GM15510 (cell line): ENCODE results near the gene TRPM2.

Experiments used
- POLR2A ChIP-seq: IDR thresholded peaks from 3 replicates; pipeline ENCODE4 v1.6.1; 2011; ENCODE audit warnings: borderline replicate concordance; ENCODE audit not compliant: insufficient read length; ENCODE audit errors: extremely low read depth

Gene TRPM2

DNA sequence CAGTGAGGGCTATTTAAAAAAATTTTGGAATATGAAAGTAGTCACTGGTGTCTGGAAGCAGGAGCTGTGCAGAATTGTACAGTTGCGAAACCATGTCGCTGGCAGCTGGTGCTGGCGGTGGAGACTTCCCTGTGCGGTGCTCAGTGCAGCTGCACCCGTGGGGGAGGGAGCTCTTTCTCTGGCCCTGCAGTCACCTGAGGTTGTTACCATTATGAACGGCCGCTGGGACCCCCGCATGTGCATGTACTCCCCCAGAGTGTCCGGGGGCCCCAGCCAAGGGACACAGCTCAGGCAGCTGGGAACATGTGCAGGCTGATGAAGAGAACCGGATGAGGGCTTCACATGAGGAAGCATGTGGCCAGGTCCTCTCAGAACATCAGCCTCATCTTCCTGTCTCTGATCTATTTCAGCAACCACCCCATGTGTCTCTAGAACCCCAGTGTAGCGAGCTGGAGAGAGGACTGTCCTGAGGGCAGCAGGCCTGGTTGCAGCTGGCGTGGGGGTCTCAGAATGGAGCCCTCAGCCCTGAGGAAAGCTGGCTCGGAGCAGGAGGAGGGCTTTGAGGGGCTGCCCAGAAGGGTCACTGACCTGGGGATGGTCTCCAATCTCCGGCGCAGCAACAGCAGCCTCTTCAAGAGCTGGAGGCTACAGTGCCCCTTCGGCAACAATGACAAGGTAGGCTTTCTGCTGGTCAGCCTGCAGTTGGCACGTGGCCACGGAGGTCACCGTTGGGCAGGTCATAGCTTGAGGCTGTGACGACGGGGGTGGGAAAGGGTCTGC, at the start of gene TRPM2:
Gene TRPM2, plus strand, starts transcription at position 431 of the 780 bp plus-strand sequence. Its CDS starts 80 bp downstream, at position 511.
- peak; percentile 15 for TF ChIP-seq POLR2A

DNA sequence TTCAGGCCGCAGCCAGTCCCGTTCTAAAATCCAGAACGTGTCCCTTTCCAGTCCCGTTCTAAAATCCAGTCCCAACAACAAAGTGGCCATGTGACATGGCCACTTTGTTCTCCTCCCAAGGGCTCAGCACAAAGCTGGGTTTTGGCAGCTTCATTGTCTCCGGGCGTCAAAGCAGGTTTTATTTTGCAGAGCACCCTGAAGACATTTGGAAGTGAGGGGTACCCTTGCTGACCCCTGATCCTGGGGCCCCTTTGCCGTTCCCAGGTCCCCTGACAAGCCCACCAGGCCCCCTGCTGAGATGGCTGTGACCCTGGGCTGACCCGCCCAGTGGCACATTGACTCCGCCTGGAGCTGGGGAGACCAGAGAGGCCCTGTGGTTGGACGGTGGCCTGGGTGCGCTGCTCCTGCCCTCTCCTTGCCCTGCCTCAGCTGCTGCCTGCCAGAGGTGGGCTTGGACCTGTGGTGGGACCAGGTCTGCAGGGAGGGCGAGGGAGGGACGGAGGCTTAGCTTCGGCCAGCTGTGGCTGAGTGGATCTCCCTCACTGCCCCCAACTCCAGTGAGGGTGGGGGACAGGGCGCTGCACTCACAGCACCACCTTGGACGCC, 49.3 kb upstream of the TRPM2 start:
- TF ChIP-seq POLR2A, result no peak

- TF ChIP-seq POLR2A, result no peak
Observed at GRCh38 chr21:44304877-44305293, 48.5 kb upstream of the TRPM2 start.

GRCh38 chr21:44305691-44306090, 47.7 kb upstream of the TRPM2 start:
- TF ChIP-seq POLR2A, result no peak

DNA sequence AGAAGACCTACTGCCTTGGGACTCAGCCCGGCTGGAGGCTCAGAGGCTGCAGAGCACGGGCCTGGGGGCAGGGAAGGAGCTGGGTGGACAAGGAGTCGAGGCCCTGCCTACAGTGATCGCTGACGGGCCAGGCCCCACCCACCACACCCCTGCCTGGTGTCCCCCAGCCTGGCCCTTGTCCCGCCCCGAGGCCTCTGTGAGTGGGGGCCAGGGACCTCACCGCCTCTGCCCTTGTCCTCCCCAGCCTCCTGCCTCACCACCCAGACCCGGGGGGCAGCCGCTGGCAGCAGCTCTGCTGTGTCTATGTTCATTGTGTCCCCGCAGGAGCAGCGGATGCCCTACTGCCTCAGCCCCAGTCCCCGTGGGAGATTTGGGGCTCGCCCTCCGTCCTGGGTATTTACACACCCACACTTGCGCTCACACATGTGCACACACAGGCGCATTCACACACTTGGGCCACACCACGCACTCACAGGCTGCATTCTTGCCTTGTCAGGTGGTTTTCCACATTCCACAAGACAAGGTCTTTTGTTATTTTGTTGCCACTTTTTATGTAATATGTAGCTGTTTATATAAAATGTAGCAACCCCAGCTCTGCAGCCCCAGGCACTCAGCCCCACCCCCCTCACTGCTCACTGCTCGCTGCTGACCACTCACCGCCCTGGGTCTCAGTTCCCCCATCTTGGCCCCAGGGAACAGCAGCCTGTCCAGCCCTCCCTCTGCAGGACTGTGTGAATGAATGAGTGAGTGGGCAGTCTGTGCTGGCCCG, 46.3 kb upstream of the TRPM2 start:
- TF ChIP-seq POLR2A, result no peak

- TF ChIP-seq POLR2A, result no peak
Observed at GRCh38 chr21:44310628-44311507, 42.6 kb upstream of the TRPM2 start.

- no peak for TF ChIP-seq POLR2A
Observed at GRCh38 chr21:44312089-44312488, 41.3 kb upstream of the TRPM2 start.

DNA sequence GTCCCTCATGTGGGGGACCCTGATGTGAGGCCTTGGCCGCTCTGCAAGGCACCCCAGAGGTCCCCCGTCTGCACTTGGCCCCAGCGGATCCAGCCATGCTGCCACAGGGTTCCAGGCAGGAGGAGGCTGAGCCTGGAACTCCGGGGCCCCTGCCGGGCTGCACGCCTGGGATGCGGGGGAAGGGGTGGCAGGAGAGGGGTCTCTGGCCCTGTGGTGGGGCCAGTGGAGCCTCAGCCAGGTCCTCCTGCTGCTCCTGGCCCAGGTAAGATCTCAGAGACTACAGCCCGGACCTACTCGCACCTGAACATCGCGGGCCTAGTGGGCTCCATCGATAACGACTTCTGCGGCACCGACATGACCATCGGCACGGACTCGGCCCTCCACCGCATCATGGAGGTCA, 40.7 kb upstream of the TRPM2 start:
- no peak for TF ChIP-seq POLR2A

- no peak for TF ChIP-seq POLR2A
Observed at GRCh38 chr21:44313451-44313850, 40.0 kb upstream of the TRPM2 start.

DNA sequence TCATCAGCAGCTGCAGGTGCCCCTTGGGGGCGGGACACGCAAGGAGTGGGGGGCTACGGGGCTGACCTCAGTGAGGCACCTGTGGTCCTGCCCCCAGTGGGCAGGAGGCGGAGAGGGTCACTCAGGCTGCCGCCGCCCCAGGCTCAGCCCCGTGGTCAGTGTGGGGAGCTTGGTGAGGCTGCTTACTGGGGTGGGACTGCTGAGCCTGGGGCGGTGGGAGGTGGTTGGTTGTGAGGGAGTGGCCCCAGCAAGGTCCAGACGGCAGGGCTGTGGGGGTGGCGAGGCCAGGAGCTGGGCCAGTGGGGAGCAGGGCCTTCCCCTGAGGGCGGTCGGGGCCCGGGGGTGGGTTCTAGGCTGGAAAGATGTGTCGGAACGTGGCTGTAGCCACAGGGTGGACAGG, 39.3 kb upstream of the TRPM2 start:
- TF ChIP-seq POLR2A, result no peak

DNA sequence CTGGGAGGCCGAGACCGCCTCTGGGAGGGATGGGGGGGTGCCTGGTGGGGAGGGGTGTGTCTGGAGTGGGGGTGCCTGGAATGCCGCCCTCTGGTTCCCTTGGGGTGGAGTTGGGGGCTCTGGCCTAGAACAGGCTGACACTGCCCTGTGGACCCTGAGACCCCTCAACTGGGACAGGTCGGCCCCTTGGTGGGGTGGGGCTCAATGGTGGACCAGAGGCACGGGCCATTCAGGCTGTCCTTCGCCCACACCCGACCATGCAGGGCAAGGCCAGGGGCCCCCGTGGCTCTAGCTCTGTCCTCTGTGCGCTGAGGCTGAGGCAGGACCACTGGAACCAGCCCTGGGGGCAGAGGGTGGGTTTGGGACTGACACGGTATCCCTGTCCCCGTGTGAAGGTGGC, 38.9 kb upstream of the TRPM2 start:
- TF ChIP-seq POLR2A, result no peak

DNA sequence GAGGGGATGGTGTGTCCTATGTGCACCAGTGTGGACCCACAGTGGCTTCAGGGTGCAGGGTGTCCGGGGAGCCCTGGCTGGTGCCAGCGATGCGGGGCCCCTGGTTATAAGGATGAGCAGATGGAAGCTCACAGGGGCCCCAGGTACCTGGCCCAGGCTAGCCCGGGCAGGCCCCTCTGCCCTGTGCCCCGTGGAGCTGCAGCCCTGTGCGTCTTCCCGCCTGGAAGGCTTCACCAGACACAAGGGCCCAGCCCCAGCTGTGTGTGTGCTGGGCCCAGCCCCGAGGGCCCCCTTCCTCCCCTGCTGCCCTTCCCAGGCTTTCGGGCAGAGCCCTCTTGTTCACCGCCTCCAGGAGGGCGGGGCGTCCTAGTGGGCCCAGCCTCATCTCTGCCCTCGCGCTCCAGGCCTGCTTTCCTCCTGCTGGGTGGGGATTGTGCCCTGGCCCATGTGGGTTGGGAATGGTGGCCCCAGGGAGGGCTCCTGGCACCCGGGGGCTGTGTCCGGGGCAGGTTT, 37.7 kb upstream of the TRPM2 start:
- no peak for TF ChIP-seq POLR2A

DNA sequence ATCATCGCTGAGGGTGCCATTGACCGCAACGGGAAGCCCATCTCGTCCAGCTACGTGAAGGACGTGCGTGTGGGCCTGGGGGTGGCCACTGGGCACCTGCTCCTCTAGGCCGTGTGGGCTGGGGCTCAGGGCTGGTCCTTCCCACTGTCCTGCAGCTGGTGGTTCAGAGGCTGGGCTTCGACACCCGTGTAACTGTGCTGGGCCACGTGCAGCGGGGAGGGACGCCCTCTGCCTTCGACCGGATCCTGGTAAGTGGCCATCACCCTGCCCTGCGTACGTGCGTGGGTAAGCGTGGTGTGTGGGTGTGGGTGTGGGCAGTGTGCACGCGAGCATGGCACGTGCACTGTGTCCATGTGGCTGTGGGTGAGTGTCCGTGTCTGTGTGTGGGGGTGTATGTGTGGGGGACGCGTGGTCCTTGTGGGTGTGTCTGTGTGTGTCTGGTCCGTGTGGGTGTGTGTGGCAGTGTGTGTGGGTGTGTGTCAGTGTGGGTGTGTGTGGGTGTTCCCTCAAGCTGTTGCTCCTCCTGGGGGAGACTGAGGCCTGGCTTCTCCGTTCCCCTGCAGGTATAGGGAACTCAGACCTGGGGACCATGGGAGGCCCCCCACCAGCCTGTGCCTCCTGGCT, 37.0 kb upstream of the TRPM2 start:
- no peak for TF ChIP-seq POLR2A

- no peak for TF ChIP-seq POLR2A
Observed at GRCh38 chr21:44317241-44317782, 36.1 kb upstream of the TRPM2 start.
